Adrenal gland (tissue), 5 donors: ENCODE results near the gene ANKRD27.

Source experiments
- POLR2A ChIP-seq, 2 donors: fragments of 450-650 bp; IDR thresholded peaks; one replicate each; pipeline ENCODE4 v1.6.1; 2017; ENCODE audit warnings: antibody characterized with exemption in 2 of 2, mild to moderate bottlenecking in 2 of 2, moderate library complexity in 1 of 2
- TF ChIP-seq, protein P1 (sequence below), 6 experiments: fragments of 450-650 bp in 4 of 6; fragments of 200-600 bp in 2 of 6; sonication (generic) in 1 of 6; IDR thresholded peaks; 1 replicate in 5 of 6; 2 replicates in 1 of 6; pipeline versions ENCODE4 v1.5.1 to v1.8.0; 2016 to 2021; ENCODE audit warnings: antibody characterized with exemption in 6 of 6, mild to moderate bottlenecking in 2 of 6, moderate library complexity in 1 of 6
- donor health status: DM: no; HTN: no; CAD: no.

DNA sequence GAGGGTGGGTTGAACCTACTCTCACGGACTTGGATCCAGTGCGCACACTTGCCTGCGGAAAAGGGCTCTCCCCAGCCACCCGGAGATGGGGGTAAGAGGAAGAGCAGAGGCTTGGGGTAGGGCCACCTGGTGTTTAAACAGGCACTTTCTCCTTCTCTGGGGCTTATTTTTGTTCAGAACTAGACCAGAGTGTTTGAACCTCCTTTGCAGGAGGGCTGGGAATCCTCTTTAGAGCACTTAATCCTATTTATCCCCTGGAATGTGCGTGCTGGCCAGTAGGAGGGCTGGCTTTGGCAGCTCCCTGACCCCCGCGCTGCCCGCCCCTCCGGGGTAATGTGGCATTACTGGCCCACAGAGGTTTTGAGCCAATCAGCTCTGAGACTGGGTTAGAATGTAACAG, 2.7 kb upstream of the ANKRD27 start:
- no peak for TF ChIP-seq POLR2A (IDR thresholded peaks at IDR 0.05)
- TF ChIP-seq, protein P1, sequence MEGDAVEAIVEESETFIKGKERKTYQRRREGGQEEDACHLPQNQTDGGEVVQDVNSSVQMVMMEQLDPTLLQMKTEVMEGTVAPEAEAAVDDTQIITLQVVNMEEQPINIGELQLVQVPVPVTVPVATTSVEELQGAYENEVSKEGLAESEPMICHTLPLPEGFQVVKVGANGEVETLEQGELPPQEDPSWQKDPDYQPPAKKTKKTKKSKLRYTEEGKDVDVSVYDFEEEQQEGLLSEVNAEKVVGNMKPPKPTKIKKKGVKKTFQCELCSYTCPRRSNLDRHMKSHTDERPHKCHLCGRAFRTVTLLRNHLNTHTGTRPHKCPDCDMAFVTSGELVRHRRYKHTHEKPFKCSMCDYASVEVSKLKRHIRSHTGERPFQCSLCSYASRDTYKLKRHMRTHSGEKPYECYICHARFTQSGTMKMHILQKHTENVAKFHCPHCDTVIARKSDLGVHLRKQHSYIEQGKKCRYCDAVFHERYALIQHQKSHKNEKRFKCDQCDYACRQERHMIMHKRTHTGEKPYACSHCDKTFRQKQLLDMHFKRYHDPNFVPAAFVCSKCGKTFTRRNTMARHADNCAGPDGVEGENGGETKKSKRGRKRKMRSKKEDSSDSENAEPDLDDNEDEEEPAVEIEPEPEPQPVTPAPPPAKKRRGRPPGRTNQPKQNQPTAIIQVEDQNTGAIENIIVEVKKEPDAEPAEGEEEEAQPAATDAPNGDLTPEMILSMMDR (IDR thresholded peaks at IDR 0.05) = no peak
